M059J (cell line): Measurements from ENCODE around the gene ENTPD1. TPM values are rescaled to one million over a fixed set of nuclear protein-coding genes. Genes with fewer than 3 reads are reported as not detected.
"Not testable (repeated sequence)": the region's sequence is repeated elsewhere in the genome, so short reads cannot be mapped to it uniquely, and the experiment has no call there.

ENCODE experiments used
- DNase-seq: peaks from one replicate; pipeline ENCODE4 v3.0.0-alpha.2; 2012; ENCODE audit warnings: low read depth
- total RNA-seq: library from RNA; depleted of rRNA; stranded (reverse); fragments of >200 nt; shearing (Covaris generic); gene quantifications from 2 replicates; pipeline ENCODE4 v1.2.3, GENCODE V29; 2014

Gene ENTPD1
- total RNA-seq, 1 experiment from 2014 or later = 0.02 TPM

- no peak for DNase-seq
These were observed 38.2 kb downstream of the ENTPD1 start for GRCh38 chr10:95794195-95794594.

DNA sequence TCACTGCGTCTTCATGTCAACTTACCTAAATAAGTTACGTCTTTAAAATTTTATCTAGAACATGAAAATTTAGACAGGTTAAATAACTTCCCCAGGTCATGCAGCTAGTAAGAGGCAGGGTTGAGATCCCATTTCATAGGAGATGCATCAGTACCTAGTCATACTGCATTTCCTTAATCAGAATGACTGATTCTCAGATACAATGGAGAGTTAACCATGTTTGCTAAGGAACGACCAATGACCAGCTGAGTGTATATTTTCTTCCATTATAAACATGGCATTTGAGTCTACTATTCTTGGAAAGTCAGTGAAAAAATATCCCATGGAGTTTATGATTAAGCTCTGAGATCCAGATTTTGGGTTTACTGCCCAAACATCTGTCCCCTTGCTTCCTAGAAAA lies 39.6 kb downstream of the ENTPD1 start:
- no peak for DNase-seq

GRCh38 chr10:95796504-95796903 lies 40.5 kb downstream of the ENTPD1 start:
- no peak for DNase-seq

DNA sequence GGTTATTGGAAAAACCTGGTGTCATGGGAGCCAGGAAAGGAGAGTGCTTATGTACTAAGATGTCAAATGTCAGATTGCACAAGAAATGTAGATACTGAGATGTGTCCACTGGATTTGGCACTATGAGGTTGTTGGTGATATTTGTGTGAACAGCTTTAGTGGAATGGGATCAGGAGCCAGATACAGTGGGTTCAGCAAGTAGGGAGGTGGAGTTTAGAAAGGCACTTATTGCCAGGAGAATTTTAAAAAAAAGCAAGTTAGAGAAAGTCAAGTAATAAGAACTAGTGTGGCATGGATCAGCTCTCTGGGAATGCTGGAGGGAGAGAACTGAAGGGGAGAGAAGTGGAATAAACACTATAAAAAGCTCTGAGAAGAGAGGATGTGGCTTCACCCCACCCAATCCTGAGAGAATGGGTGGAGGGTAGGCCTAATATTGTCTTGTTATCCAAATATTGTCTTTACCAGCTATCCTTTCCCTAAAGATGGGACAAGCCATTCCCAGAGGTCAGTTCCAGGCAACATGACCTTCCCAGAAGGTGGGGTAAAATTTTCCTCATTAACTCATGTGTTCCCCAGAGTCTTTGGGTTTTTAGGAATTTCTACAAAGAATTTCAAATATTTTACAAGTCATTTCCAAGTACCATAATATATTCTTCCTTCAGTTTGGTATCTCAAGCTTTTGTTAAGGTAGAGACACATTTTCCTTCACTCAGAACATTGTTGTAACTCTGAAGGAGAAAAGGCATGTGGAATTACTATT lies 42.3 kb downstream of the ENTPD1 start:
- DNase-seq = no peak

DNA sequence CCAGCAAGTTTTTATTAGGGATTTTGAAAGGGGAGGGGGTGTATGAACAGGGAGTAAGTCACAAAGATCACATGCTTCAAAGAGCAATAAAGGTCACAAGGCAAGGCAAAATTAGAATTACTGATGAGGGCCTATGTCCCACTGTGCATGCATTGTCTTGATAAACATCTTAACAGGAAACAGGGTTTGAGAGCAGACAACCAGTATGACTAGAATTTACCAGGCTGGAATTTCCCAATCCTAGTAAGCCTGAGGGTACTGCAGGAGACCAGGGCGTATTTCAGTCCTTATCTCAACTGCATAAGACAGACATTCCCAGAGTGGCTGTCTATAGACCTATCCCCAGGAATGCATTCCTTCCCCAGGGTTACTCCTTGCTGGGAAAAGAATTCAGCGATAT lies 44.3 kb downstream of the ENTPD1 start:
- not testable (repeated sequence) for DNase-seq

- DNase-seq = not testable (repeated sequence)
These were observed 50.9 kb downstream of the ENTPD1 start for GRCh38 chr10:95806687-95807380.

DNA sequence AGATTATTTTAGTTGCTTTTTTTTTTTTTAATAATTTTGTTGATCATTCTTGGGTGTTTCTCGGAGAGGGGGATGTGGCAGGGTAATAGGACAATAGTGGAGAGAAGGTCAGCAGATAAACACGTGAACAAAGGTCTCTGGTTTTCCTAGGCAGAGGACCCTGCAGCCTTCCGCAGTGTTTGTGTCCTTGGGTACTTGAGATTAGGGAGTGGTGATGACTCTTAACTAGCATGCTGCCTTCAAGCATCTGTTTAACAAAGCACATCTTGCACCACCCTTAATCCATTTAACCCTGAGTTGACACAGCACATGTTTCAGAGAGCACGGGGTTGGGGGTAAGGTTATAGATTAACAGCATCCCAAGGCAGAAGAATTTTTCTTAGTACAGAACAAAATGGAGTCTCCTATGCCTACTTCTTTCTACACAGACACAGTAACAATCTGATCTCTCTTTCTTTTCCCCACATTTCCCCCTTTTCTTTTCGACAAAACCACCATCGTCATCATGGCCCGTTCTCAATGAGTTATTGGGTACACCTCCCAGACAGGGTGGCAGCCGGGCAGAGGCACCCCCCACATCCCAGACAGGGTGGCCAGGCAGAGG lies 52.8 kb downstream of the ENTPD1 start:
- not testable (repeated sequence) for DNase-seq

- no peak for DNase-seq
These were observed 53.6 kb downstream of the ENTPD1 start for GRCh38 chr10:95809370-95810197.

- DNase-seq = no peak
These were observed 54.4 kb downstream of the ENTPD1 start for GRCh38 chr10:95810198-95810976.

GRCh38 chr10:95813054-95813685 lies 57.2 kb downstream of the ENTPD1 start:
- no peak for DNase-seq

DNA sequence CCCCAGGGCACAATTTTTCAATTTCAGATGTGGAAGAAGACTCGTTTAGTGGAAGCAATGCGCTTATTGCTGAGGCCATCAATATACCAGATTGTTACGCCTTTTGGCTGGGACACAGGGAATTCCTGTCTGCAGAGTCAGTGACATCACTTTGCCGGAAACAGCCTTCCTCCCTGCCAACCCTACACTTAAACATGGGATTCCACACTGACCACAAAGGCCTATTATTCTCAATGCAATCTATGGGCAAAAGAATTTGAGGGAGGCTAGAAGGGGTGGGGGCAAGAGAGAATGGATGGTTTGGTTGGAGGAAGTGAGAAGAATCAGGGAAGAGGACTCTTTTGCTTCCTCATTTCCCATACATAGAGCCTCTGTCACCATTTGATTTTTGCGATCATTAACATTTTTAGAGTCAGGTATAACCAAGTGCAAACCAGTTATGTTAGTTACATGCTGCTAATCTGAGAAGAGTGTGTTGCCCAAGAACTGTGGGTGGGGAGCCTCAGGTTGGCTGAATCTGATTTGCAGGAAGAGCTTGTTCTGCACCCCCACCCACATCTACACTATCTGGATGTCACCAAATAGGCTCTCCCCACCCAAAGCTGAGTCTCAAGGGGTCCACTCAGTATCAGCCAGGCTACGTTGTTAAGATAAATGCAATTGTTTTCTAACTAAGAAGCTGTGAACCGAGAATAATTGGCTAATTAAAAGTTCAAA lies 58.2 kb downstream of the ENTPD1 start:
- peak; percentile 4 for DNase-seq

DNA sequence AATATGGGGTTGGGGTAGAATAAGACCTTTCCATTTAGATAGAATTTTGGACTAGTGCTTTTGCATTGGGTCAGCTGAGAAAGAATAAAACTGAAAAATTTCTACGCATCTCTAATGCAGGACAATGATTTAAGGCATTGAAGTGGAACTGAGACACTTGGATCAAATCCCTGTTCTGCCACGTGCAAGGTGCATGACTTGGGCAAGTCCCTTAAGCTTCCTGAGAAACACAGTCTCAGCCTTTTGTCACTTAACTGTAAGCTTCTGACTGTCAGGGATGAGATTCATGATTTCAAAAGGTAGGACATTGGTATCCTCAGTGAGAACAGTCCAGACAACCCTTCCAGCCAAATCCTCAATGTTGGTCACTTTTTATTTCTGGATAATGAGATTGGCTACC lies 59.2 kb downstream of the ENTPD1 start:
- DNase-seq = no peak

GRCh38 chr10:95815701-95816240 lies 59.8 kb downstream of the ENTPD1 start:
- DNase-seq = no peak

- DNase-seq = no peak
These were observed 62.0 kb downstream of the ENTPD1 start for GRCh38 chr10:95818010-95818409.

DNA sequence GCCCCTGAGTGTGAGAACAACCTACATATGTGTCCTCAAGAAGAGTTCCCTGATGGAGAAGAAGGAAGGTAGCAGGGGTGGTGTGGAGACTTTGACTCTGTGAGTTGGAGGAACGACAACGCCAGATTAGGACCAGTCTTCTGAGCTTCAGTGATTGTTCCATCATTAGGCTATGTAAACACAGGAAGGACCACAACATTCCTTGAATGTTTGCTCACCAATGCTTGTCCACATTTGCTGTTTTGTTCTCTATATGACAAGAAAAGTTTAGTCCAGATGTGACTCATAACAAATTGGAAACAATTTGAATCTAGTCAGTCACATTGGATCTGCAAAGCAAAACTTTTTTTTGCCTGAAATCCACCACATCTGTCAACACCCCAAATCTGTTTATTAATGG lies 62.7 kb downstream of the ENTPD1 start:
- DNase-seq = peak; percentile 39

GRCh38 chr10:95819620-95820329 lies 63.8 kb downstream of the ENTPD1 start:
- DNase-seq = no peak

DNA sequence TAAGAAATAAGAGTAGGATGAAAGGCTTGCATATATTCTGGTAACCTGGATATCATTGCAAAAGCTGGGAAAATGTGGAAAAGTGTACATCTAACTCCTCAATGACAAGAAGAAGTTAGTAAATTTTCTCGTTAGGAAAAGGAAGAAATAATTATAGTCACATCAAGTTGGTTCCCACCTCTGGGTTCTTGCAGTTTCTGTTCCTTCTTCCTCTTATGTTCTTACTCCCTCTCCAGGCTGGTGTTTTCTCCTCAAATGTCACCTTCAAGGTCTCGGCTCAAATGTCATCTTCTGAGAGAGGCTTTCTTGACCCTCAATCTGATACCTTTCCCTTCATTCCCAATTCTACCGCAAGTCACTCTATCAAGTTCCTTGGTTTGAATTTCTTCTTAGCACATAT lies 64.4 kb downstream of the ENTPD1 start:
- no peak for DNase-seq

DNA sequence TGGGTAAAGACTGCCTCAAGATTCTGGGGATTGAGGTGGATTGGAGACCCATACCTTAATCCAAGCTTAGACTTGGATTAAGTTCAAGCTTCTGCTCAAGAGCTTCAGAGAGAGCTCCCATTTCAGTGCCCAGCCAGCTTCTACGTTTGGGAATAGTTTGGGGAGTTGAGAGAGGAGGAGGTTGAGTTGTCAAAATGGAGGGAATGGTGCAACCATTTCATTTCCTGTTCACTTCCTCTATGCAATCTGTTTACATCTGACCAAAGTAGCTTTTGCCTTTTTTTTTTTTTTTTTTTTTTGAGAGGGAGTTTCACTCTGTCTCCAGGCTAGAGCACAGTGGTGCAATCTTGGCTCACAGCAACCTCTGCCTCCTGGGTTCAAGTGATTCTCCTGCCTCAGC lies 65.8 kb downstream of the ENTPD1 start:
- DNase-seq = no peak

DNA sequence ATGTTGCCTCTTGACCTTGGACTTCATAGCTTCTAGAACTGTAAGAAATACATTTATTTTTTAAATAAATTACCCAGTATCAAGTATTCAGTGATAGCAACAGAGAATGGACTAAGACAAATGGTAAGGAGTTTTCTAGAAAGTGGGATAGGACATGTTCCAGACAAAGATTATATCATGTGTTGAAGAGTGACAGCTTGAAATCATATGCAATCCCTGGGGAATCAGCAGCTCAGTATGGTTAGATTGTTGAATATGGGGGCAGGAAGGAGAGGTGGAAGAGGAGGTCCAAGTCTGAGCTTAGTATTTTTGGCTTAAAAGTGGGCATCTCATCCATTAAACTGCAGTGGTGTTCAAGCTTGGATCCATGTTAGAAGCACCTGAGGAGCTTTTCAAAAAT lies 74.1 kb downstream of the ENTPD1 start:
- no peak for DNase-seq
